Activated CD8-positive, alpha-beta memory T cell treated with anti-CD3 and anti-CD28 coated beads, Interleukin-2, amount 50 U/mL, for 48 hours (primary cell): ENCODE data around the gene DAAM1.

ENCODE experiments used
- DNase-seq: peaks from one replicate; pipeline ENCODE4 v3.0.0-alpha.2; 2020

The DAAM1 gene

DNA sequence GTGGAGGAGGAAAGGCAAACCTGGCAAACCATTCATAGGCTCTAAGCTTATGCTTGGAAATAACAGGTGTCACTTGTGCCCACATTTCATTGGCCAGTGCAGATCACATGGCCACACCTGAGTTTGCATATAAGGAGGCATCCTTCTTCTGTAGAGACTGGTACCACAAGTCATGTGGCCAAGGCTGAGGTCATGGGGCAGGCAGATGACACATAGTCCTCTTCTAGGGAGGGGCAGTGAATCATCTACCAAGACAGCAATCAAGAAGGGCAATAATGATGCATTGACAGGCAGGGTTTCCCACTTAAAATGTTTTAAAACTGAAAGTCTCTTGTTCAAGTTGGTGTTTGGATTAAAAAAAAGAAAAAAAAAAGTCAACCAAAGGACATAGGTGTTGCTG is 77.3 kb downstream of the DAAM1 start:
- no peak for DNase-seq

DNA sequence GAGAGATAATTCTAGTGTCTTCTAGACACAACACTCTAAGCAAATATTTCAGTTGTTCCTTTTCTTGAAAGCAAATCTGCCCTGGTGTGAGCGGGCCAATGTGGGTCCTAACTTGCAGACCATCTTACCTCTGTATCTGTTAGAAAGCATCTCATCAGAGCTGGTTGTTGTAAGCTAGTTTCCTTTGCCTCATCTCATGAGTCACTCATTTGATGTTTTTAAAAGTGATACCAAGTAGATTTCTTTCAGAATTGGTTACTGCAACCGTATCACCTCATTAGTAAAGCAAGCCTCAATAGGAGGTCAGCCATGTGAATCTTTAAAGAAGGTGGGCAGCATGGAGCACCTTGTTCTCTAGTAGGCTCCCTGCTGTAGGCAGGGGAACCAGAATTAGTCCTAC is 78.6 kb downstream of the DAAM1 start:
- DNase-seq = no peak

DNA sequence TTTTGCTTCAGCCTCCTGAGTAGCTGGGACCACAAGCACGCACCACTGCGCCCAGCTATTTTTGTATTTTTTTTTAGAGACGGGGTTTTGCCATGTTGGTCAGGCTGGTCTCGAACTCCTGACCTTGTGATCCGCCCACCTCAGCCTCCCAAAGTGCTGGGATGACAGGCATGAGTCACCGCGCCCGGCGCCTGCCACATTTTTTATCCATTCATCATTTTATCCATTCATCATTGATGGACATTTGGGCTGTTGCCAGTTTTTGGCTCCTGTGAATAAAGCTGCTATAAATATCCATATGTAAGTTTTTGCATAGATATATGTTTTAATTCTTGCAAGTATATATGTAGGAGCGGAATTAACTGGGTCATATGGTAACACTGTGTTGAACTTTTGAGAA is 79.5 kb downstream of the DAAM1 start:
- no peak for DNase-seq

DNA sequence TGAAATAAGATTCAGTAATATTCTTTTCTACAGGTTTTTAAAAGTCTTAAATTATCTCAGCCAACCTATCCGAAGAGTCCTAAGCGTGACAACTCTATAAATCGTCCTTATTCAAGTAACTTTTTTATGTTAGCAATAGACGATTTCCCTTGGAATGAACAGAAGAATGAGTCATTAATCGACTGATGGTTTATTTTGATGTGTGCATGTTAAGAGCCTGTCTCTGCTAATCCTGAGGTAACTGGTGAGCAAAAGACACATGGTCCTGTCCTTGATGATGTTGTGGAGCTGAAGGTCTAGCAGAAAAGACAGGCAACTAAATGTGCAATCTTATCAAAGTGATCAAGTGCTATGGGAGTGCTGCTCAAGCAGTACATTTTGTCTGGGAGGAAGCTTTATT is 80.4 kb downstream of the DAAM1 start:
- no peak for DNase-seq

DNA sequence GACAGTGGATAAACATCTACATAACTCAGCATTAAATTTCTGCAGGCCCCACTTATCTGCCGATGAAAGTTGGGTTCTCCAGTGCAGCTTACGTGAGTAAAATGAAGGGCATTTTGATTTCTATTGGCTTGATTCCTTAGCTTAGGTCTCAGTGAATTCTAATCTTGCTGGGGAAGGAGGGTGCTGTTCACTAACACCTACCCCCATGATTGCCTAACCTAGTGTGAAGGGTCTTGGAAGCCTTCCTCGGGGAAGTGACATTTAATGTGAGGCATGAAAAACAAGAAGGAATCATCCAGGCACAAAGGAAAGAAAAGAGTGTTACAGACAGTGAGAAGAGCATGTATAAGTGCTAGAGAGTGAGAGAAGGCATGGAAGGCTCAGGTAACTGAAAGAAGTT is 81.0 kb downstream of the DAAM1 start:
- no peak for DNase-seq

DNA sequence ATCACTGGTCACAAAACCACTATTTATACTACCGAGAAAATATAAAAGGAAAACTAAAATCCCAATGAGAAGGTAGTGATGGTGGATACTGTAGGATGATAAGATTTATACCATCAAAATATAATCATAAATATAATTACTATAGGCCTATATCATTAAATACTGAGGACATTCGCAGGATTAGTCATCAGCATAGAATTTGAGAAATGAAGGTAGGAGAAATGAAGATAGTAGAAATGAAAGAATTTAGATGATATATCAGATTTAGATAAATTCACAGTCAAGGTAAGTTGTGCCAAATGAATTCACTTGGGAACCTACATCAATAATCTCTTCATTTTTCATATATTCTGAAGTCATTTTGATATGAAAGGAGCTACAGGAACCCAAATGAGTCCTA is 82.8 kb downstream of the DAAM1 start:
- no peak for DNase-seq

GRCh38 chr14:59271734-59272133 is 83.3 kb downstream of the DAAM1 start:
- no peak for DNase-seq

- DNase-seq = no peak
Observed at GRCh38 chr14:59272633-59273032, 84.2 kb downstream of the DAAM1 start.

DNA sequence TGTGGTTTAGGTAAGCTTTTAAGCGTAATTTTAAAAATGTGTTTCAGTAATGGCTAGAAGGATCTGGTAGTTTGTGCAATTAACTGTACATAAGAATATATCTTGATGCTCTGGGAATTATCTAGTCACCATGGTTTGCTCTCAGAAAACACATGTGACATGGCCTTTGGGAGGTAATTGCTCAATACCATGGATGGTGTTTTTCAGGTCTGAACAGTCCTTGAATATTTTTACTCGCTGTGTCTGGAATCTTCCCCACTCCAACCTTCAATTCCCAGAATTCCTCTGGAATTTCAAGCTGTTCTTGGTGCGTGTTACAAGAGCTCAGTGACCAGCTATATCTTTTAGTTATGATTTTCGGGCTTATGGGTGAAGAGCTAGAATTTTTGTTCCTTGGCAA is 85.3 kb downstream of the DAAM1 start:
- DNase-seq = no peak

DNA sequence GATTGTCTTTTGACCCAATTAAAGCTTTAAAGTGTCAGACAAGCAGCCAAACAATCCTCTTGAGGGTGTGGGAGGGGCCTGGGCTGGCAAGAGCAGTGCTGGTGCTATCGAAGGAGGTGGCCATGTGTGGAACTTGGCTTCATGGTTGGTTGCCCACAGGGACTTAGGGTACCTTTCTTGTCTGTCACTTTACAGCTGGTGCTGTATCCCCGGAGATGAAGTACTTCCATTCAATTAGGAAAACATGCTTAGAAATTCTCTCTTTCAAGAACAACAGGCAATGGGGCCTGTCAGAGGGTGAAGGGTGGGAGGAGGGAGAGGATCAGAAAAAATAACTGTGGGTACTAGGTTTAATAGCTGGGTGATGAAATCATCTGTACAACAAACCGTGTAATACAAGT is 86.5 kb downstream of the DAAM1 start:
- no peak for DNase-seq

- no peak for DNase-seq
Observed at GRCh38 chr14:59275668-59276067, 87.2 kb downstream of the DAAM1 start.

GRCh38 chr14:59276235-59276634 is 87.8 kb downstream of the DAAM1 start:
- DNase-seq = no peak

DNA sequence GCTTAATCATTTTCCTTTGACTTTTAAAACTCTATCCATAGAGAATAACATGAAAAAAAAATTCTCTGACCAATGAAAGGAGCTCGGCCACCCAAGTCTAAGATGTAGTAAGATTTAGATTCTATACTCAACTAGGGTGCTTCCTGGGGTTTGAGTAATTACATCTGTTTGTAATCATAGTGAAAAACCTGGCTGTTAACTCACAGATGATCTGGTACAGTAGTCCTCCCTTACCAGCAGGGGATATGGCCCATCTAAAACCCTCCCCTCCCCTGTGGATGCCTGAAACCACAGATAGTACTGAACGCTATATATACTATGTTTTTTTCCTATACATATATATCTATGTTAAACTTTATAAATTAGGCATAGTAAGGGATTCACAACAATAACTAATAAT is 89.2 kb downstream of the DAAM1 start:
- DNase-seq = no peak

- no peak for DNase-seq
Observed at GRCh38 chr14:59278111-59278510, 89.6 kb downstream of the DAAM1 start.

GRCh38 chr14:59280961-59281360 is 92.5 kb downstream of the DAAM1 start:
- no peak for DNase-seq

GRCh38 chr14:59281609-59282377 is 93.3 kb downstream of the DAAM1 start:
- DNase-seq = no peak

GRCh38 chr14:59282378-59282765 is 93.9 kb downstream of the DAAM1 start:
- DNase-seq = no peak

- DNase-seq = no peak
Observed at GRCh38 chr14:59283361-59283760, 94.9 kb downstream of the DAAM1 start.

DNA sequence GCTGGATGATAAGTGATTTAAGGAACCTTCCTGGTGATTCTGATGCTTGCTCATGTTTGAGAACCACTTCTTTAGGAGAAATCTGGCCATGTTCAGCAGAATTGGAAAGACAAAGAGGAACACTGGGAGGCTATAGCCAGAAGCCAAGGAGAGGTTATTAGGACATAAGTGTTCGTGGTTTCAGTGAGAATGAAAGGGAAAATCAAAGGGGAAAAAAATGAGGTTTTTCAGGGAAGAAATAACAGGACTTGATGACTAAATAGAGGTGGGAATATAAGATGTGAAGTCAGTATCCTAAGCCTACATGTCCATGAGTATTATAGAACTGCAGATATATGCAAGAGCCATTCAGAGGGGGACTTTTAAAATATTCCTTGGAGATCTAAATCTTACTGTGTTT is 95.6 kb downstream of the DAAM1 start:
- no peak for DNase-seq

GRCh38 chr14:59292028-59292427 is 103.6 kb downstream of the DAAM1 start:
- DNase-seq = no peak

DNA sequence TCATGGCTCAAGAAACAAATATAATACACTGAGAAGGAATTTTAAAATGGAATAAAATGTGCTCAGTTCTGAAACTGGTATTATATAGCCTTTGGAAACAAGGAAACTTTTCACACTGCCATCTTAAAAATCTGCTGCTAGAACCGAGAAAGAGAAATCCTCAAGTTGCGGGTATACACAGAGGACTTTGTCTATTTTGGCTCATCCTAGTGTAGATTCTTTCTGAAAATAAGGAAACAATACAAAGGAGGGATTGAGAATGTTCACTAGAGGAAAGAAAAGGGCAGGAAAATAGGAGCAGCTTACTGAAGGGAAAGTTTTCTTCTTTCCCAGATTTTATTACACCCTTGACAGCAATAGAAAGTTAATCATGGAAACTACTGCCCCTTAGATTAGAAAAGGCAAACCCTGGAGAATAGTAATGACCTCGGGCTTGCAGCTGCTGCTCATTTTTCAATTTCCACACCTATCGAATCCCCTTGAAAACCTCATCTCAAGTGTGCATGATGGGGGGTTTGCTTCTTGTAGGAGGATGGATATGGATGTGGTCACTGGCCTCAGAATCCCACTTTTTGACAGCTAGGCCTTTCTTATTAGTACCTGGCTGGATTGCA is 104.6 kb downstream of the DAAM1 start:
- DNase-seq = no peak

DNA sequence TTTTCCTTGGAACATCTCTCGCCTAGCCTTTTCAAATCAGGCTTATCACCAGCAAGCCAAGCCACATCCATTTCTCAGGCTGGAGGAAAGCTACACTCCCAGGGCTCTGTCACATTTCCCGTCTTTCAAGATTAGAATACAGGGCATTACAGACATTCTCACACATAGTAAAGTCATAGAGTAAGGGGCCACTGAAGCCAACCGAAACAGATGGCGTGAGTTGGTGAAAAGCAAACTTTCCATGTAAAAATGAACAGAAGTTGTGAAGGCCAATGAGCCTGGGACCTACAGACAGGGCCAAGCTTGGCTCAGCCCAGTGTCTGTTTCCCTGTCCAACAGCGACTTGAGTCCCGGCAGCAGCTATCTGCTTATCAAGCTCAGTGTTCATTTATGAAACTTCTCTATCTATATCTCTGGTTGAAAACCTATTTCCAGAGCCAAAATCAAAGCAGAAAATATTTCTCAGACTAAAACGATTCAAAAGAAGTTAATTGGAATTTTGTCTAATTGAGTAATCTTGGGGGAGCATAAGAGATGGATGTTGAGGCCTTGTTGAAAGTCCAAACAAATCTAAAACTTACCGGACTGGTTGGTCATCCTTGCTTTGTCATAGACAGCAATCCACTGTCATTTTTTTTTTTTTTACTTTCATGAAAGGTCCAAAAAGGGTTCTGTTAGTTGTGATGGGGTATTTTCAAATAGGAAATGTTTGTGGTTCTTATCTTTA is 105.6 kb downstream of the DAAM1 start:
- no peak for DNase-seq

DNA sequence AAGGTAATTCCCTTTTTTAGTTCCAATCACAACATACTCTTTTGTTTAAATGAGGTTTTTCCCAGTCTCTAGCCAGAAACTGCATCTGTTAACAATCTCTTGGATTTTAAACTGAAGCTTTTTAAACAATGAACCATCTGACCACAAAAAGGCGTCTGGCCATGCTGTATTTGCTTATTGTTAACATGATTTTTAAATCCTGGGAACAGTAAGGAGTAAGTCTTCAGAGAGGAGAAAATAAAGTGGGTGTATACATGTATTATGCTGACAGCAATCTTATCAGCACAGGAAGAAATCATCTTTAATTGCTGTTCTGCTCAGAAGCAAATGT is 106.2 kb downstream of the DAAM1 start:
- DNase-seq = no peak

DNA sequence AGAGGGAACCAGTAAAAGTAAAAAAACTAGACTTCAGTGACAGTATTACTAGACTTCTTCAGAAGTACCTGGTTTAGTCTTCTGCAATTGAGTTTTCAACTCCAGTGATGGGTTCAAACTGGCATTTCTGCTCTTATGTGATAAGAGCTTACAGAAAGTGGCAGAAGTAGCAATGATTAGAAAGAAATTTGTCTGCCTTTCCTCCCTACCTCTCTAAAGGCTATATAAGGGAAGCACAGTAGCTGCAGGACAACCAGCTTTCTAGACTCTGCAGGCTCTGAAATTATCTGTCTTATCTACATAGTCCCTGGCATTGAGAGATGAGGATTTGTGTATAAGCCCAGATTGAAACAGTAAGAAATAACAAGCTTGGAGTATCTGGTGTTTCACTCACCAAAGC is 107.5 kb downstream of the DAAM1 start:
- no peak for DNase-seq

GRCh38 chr14:59296508-59296907 is 108.0 kb downstream of the DAAM1 start:
- DNase-seq = no peak
